NCI-H226 (cell line): ENCODE results near the gene CASKIN1.
A peak's percentile ranks its signal among the peaks of the same experiment; 100 is the strongest.
"Not testable (repeated sequence)": the region's sequence is repeated elsewhere in the genome, so short reads cannot be mapped to it uniquely, and the experiment has no call there.

Experiments
- DNase-seq: peaks from one replicate; pipeline ENCODE4 v3.0.0-alpha.2; 2015

The CASKIN1 gene

DNA sequence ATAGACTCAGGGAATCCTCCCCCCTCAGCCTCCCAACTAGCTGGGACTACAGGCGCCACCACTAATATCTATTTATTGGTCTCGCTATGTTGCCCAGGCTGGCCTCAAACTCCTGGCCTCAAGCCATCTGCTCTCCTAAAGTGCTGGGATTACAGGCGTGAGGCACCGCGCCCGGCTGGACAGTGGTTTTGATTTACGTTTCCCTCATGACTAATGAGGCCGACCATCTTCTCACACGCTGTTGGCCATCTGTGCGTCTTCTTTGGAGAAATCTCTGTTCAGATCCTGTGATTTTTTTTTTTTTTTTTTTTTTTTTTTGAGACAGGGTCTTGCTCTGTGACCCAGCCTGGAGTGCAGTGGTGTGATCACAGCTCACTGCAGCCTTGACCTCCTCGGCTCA lies 67.2 kb downstream of the CASKIN1 start:
- DNase-seq = not testable (repeated sequence)

DNA sequence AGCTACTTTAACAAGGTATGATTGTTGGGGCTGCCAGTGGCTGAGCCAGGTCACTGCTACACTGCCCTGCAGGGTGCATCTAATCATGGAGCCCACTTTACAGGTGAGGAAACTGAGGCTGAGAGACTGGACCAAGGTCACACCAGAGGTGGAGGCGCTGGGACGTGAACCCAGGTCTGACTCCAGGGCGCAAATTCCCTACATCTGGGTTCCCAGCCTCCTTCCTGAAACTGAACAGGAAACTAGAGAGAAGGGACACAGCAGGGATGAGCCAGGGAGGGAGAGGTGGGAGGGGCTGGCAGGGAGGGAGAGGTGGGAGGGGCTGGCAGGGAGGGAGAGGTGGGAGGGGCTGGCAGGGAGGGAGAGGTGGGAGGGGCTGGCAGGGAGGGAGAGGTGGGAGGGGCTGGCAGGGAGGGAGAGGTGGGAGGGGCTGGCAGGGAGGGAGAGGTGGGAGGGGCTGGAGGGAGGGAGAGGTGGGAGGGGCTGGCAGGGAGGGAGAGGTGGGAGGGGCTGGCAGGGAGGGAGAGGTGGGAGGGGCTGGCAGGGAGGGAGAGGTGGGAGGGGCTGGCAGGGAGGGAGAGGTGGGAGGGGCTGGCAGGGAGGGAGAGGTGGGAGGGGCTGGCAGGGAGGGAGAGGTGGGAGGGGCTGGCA lies 68.7 kb downstream of the CASKIN1 start:
- peak; percentile 28 for DNase-seq
